Karpas-422 (cell line): ENCODE data around the gene NUBP1. TPM values are rescaled to one million over a fixed set of nuclear protein-coding genes. Genes with fewer than 3 reads are reported as not detected.

Experiments
- DNase-seq: peaks from one replicate; pipeline ENCODE4 v3.0.0-alpha.2; 2015
- H2AFZ ChIP-seq: fragments of 200-600 bp; sonication (generic); 2 replicates; pipeline ENCODE4 v1.6.1; 2014; ENCODE audit warnings: antibody characterized with exemption, low read length, mixed read lengths
- H3K27ac ChIP-seq: fragments of 200-600 bp; sonication (generic); 2 replicates; pipeline ENCODE4 v1.5.1; 2014; ENCODE audit warnings: mild to moderate bottlenecking, low read length, moderate library complexity
- H3K27me3 ChIP-seq: fragments of 200-600 bp; sonication (generic); 2 replicates; pipeline ENCODE4 v1.6.1; 2014; ENCODE audit warnings: low read length, mixed read lengths
- H3K36me3 ChIP-seq: fragments of 200-600 bp; sonication (generic); 2 replicates; pipeline ENCODE4 v1.6.1; 2014; ENCODE audit warnings: low read length, mixed read lengths; ENCODE audit not compliant: insufficient read depth
- H3K4me1 ChIP-seq: fragments of 200-600 bp; sonication (generic); 2 replicates; pipeline ENCODE4 v1.6.1; 2014; ENCODE audit warnings: mild to moderate bottlenecking, low read length, mixed read lengths
- H3K4me2 ChIP-seq: fragments of 200-600 bp; sonication (generic); 2 replicates; pipeline ENCODE4 v1.6.1; 2014; ENCODE audit warnings: low read length, low read depth, mild to moderate bottlenecking; ENCODE audit not compliant: poor library complexity, severe bottlenecking
- H3K4me3 ChIP-seq: fragments of 200-600 bp; sonication (generic); 2 replicates; pipeline ENCODE4 v1.5.1; 2014; ENCODE audit warnings: mild to moderate bottlenecking, antibody characterized with exemption, low read length, mixed read lengths
- H3K79me2 ChIP-seq: fragments of 200-600 bp; sonication (generic); 2 replicates; pipeline ENCODE4 v1.6.1; 2014; ENCODE audit warnings: mild to moderate bottlenecking, low read length, mixed read lengths
- H3K9ac ChIP-seq: fragments of 200-600 bp; sonication (generic); 2 replicates; pipeline ENCODE4 v1.6.0; 2014; ENCODE audit warnings: low read length
- H3K9me2 ChIP-seq: fragments of 200-600 bp; sonication (generic), shearing (Covaris generic); replicated peaks from 2 replicates; pipeline ENCODE4 v1.6.0; 2014; ENCODE audit warnings: mild to moderate bottlenecking, low read length, moderate library complexity; ENCODE audit not compliant: insufficient read depth
- H3K9me3 ChIP-seq: fragments of 300-700, 200-600 bp; sonication (generic); 2 replicates; pipeline ENCODE4 v1.6.1; 2014; ENCODE audit warnings: low read length, mixed read lengths
- H4K20me1 ChIP-seq: fragments of 200-600 bp; sonication (generic); 2 replicates; pipeline ENCODE4 v1.6.1; 2014; ENCODE audit warnings: mild to moderate bottlenecking, antibody characterized with exemption, low read length, low read depth; ENCODE audit not compliant: insufficient read depth
- total RNA-seq: library from RNA; depleted of rRNA; stranded (reverse); fragments of >200 nt; shearing (Covaris generic); gene quantifications from 2 replicates; pipeline ENCODE4 v1.2.3, GENCODE V29; 2014; ENCODE audit warnings: low replicate concordance

Gene NUBP1
- total RNA-seq, 1 experiment from 2014 or later: 17.7 TPM

- Histone ChIP-seq H3K27ac (no peak overlapping the region), H3K4me1 (peaks cover 11% of the 10 kb centered on the region), H4K20me1 (no peaks in the 10 kb centered on the region), H3K9me3 (no peaks in the 10 kb centered on the region), H3K79me2 (no peaks in the 10 kb centered on the region), H3K4me2 (no peak overlapping the region), H3K9me2 (no peaks in the 10 kb centered on the region), H2AFZ (no peak overlapping the region), H3K9ac (no peak overlapping the region), H3K27me3 (no peaks in the 10 kb centered on the region), H3K36me3 (peaks cover 13% of the 10 kb centered on the region), H3K4me3 (no peak overlapping the region)
- DNase-seq: no peak
These were observed 11.3 kb downstream of the NUBP1 start for GRCh38 chr16:10754941-10755340.

GRCh38 chr16:10756574-10756973 is 12.9 kb downstream of the NUBP1 start:
- Histone ChIP-seq H3K9me2 (no peaks in the 10 kb centered on the region), H3K4me3 (no peak overlapping the region), H3K4me2 (no peak overlapping the region), H3K79me2 (no peaks in the 10 kb centered on the region), H3K4me1 (peaks cover 11% of the 10 kb centered on the region), H4K20me1 (no peaks in the 10 kb centered on the region), H2AFZ (no peak overlapping the region), H3K27me3 (no peaks in the 10 kb centered on the region), H3K9me3 (no peaks in the 10 kb centered on the region), H3K27ac (no peak overlapping the region), H3K9ac (no peak overlapping the region), H3K36me3 (peaks cover 19% of the 10 kb centered on the region)
- no peak for DNase-seq

- no peaks in the 10 kb centered on the region for H3K9me3 ChIP-seq
- H2AFZ ChIP-seq: no peak overlapping the region
- H3K27me3 ChIP-seq: no peaks in the 10 kb centered on the region
- no peaks in the 10 kb centered on the region for H3K79me2 ChIP-seq
- DNase-seq: no peak
- H3K27ac ChIP-seq: no peak overlapping the region
- peaks cover 24% of the 10 kb centered on the region for H3K36me3 ChIP-seq
- H3K9ac ChIP-seq: no peak overlapping the region
- no peaks in the 10 kb centered on the region for H3K9me2 ChIP-seq
- no peak overlapping the region for H3K4me3 ChIP-seq
- H3K4me2 ChIP-seq: no peak overlapping the region
- 0 out of 2 replicates have a peak, but pooled peaks cover 3% of the 10 kb centered on the region for H4K20me1 ChIP-seq
- H3K4me1 ChIP-seq: no peaks in the 10 kb centered on the region
These were observed 17.2 kb downstream of the NUBP1 start for GRCh38 chr16:10760858-10761257.

GRCh38 chr16:10761373-10761772 is 17.7 kb downstream of the NUBP1 start:
- no peak overlapping the region for H3K27ac ChIP-seq
- H3K9me2 ChIP-seq: no peaks in the 10 kb centered on the region
- no peaks in the 10 kb centered on the region for H3K79me2 ChIP-seq
- no peak overlapping the region for H2AFZ ChIP-seq
- H4K20me1 ChIP-seq: 0 out of 2 replicates have a peak, but pooled peaks cover 3% of the 10 kb centered on the region
- H3K4me3 ChIP-seq: no peak overlapping the region
- H3K4me2 ChIP-seq: no peak overlapping the region
- H3K36me3 ChIP-seq: peaks cover 24% of the 10 kb centered on the region
- DNase-seq: no peak
- H3K9me3 ChIP-seq: no peaks in the 10 kb centered on the region
- no peaks in the 10 kb centered on the region for H3K27me3 ChIP-seq
- no peak overlapping the region for H3K9ac ChIP-seq
- no peaks in the 10 kb centered on the region for H3K4me1 ChIP-seq

GRCh38 chr16:10762336-10763016 is 18.8 kb downstream of the NUBP1 start:
- Histone ChIP-seq H3K9me2 (no peaks in the 10 kb centered on the region), H3K36me3 (peaks cover 24% of the 10 kb centered on the region), H3K9me3 (no peaks in the 10 kb centered on the region), H3K4me1 (no peaks in the 10 kb centered on the region), H3K27me3 (no peaks in the 10 kb centered on the region), H3K4me2 (no peak overlapping the region), H4K20me1 (0 out of 2 replicates have a peak, but pooled peaks cover 3% of the 10 kb centered on the region), H2AFZ (no peak overlapping the region), H3K27ac (no peak overlapping the region), H3K9ac (no peak overlapping the region), H3K79me2 (no peaks in the 10 kb centered on the region), H3K4me3 (no peak overlapping the region)
- DNase-seq: no peak

GRCh38 chr16:10763456-10763855 is 19.8 kb downstream of the NUBP1 start:
- Histone ChIP-seq H3K27ac (no peak overlapping the region), H3K4me2 (no peak overlapping the region), H3K4me1 (no peaks in the 10 kb centered on the region), H3K36me3 (peaks cover 24% of the 10 kb centered on the region), H3K79me2 (no peaks in the 10 kb centered on the region), H3K27me3 (no peaks in the 10 kb centered on the region), H3K9me3 (no peaks in the 10 kb centered on the region), H3K9me2 (no peaks in the 10 kb centered on the region), H3K4me3 (no peak overlapping the region), H3K9ac (no peak overlapping the region), H2AFZ (no peak overlapping the region), H4K20me1 (0 out of 2 replicates have a peak, but pooled peaks cover 3% of the 10 kb centered on the region)
- no peak for DNase-seq

- Histone ChIP-seq H3K4me1 (no peaks in the 10 kb centered on the region), H3K36me3 (peaks cover 18% of the 10 kb centered on the region), H3K4me3 (no peak overlapping the region), H4K20me1 (0 out of 2 replicates have a peak, but pooled peaks cover 3% of the 10 kb centered on the region), H2AFZ (no peak overlapping the region), H3K79me2 (no peaks in the 10 kb centered on the region), H3K9me3 (no peaks in the 10 kb centered on the region), H3K9me2 (no peaks in the 10 kb centered on the region), H3K9ac (no peak overlapping the region), H3K27me3 (no peaks in the 10 kb centered on the region), H3K4me2 (no peak overlapping the region), H3K27ac (no peak overlapping the region)
- no peak for DNase-seq
These were observed 22.1 kb downstream of the NUBP1 start for GRCh38 chr16:10765772-10766171.

- Histone ChIP-seq H4K20me1 (0 out of 2 replicates have a peak, but pooled peaks cover 3% of the 10 kb centered on the region), H3K4me2 (no peak overlapping the region), H3K4me3 (no peak overlapping the region), H2AFZ (no peak overlapping the region), H3K27ac (no peak overlapping the region), H3K27me3 (no peaks in the 10 kb centered on the region), H3K79me2 (no peaks in the 10 kb centered on the region), H3K9me3 (no peaks in the 10 kb centered on the region), H3K9me2 (no peaks in the 10 kb centered on the region), H3K9ac (no peak overlapping the region), H3K4me1 (no peaks in the 10 kb centered on the region), H3K36me3 (peaks cover 11% of the 10 kb centered on the region; the same call in 1 of the 2 replicates)
- no peak for DNase-seq
These were observed 23.5 kb downstream of the NUBP1 start for GRCh38 chr16:10767127-10767526.
